SU-DHL-6 (cell line): ENCODE data around the gene TRIM22.

ENCODE experiments used
- EZH2phosphoT487 ChIP-seq: fragments of 200-600 bp; sonication (generic), shearing (Covaris generic); conservative IDR thresholded peaks from 2 replicates; pipeline ENCODE4 v1.6.1; 2018; ENCODE audit warnings: mild to moderate bottlenecking, antibody characterized with exemption, low read length, moderate library complexity, mixed read lengths
- TF ChIP-seq, protein P1 (sequence below): fragments of 200-600 bp; sonication (generic); IDR thresholded peaks from one replicate; pipeline ENCODE4 v1.5.1; 2017; ENCODE audit warnings: antibody characterized with exemption, mild to moderate bottlenecking, low read length, moderate library complexity; ENCODE audit not compliant: insufficient read depth, poor library complexity, severe bottlenecking

DNA sequence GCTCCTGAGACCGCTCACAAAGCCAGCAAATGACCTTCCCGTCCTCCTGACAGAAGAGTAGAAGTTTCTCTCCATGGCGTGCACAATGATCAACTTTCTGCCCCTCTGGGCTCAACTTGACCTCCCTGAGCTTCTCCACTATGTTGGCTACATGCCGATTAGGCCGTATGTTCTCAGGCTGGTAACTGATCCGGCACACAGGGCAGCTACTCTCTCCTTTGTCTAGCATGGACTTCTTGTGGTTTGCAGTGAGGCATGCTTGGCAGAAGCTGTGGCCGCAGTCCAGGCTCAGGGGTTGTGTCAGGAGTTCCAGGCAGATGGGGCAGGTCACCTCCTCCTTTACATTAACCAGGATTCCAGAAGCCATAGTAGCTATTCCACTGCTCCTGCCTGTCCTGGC lies 9.8 kb upstream of the TRIM22 start:
- TF ChIP-seq, protein P1, sequence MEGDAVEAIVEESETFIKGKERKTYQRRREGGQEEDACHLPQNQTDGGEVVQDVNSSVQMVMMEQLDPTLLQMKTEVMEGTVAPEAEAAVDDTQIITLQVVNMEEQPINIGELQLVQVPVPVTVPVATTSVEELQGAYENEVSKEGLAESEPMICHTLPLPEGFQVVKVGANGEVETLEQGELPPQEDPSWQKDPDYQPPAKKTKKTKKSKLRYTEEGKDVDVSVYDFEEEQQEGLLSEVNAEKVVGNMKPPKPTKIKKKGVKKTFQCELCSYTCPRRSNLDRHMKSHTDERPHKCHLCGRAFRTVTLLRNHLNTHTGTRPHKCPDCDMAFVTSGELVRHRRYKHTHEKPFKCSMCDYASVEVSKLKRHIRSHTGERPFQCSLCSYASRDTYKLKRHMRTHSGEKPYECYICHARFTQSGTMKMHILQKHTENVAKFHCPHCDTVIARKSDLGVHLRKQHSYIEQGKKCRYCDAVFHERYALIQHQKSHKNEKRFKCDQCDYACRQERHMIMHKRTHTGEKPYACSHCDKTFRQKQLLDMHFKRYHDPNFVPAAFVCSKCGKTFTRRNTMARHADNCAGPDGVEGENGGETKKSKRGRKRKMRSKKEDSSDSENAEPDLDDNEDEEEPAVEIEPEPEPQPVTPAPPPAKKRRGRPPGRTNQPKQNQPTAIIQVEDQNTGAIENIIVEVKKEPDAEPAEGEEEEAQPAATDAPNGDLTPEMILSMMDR, result no peak
- TF ChIP-seq EZH2phosphoT487, result no peak
